Measurements from ENCODE around the gene F2.

F2 gene

DNA sequence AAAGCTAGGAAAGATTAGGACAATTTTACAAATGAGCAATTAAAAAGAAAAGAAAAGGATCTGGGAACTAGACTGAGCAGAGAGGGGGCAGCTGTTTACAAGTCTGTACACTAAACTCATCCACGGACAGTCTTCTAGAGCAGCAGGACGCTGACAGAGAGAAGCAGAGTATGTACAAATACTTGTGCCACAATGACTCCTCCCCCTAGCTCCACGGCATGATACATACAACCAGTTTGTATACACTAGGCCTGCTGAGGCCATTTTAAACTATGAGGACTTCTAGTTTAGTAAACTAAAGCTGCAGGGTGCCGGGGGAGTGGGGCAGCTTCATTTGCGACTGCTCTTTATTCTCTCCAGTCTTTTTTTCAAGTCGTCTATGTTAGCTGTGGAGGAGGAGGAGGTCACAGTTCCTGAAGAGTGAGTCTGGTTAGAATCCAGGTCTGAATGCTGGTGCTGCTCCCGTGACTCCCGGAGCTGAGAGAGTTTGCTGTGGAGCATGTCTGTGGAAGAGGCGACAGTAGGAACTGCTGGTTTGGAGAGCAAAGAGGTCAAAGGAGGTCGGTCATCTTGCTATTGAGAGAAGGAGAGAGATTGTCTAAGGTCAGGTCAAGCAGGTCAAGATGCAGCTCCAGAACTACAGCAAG, 24.8 kb downstream of the F2 start:
- DNase-seq (ENCODE audit: low read depth) = no peak

DNA sequence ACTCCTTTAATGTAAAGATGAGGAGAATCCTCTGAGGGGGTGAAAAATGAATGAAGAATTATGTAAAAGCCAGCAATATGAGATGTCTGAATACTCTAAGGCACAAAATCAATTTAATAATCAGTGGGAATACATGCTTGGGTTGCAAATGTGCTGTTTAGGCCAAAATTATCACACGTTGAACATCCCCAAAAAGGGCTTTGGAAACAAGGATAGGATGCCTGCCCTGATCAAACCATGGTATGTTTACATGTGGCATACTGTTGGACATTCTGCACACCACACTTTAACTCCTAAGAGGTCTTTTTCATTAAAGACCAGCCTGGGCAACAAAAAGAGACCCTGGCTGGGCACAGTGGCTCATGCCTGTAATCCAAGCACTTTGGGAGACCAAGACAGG, 26.3 kb downstream of the F2 start:
- no peak for DNase-seq (ENCODE audit: low read depth)

DNA sequence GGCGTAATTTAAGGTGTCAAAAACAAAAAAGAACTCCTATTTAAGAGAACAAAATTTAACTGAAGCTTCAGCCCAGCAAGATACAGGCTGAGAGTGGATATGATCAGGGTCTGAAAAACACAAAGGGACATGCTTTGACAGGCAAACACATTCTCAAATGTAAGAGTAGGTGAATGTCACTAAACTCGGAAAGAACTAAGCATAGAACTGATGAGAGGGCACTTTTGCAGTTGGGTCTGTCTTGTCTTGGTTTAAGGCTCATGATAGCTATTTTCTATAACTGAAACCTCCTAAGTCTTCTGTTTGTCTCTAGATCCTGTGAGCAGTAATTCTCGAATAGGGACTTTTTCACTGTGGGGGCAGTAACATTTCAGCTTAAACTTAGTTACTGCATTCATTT, 27.0 kb downstream of the F2 start:
- no peak for DNase-seq (ENCODE audit: low read depth)

DNA sequence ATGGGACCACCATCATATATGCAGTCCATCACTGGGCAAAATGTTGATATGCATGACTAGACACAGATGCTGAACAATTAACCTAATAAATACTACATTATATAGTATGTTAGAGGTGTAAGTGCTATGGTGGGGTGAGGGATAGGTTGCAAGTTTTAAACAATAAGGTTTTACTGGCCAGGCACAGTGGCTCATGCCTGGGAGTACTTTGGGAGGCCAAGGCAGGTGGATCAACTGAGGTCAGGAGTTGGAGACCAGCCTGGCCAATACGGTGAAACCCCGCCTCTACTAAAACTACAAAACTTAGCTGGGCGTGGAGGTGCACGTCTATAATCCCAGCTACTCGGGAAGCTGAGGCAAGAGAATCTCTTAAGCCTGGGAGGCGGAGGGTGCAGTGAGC, 28.1 kb downstream of the F2 start:
- no peak for DNase-seq (ENCODE audit: low read depth)

DNA sequence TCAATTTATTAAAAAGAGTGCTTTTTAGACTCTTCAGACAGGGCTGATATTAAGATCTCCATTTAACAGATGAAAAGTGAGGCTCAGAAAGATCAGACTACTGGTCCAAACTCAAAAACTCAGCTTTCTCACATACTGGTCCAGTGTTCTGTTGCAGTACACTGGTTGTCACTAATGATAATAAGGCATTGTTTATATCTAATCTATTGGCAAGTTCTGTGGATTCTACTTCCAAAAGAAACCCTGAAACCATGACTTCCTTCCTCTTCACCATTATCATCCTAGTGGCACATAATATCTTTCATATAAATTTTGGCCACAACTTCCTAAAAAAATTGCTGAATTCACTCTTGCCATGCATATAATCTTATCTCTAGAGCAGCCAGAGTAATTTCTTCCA, 36.9 kb downstream of the F2 start:
- no peak for DNase-seq (ENCODE audit: low read depth)

DNA sequence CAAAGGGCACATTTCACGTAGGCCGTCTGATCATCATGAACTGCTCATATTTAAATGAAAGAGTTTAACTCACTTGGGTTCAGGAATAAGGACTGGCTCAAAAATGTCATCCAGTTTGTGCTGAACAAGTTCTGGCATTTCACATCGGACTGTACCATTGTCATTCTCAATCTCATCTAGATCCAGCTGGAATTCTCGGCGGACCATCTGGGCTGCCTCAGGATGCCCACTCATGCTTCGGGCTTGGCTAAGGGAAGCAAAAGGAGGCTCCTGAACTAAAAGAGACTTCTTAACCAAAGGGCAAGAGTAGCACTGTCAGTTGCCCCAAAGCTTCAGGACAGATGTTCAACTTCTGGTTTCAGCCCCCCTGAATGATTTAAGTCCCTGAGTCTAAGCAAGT, 40.2 kb downstream of the F2 start:
- DNase-seq (ENCODE audit: low read depth) = no peak

DNA sequence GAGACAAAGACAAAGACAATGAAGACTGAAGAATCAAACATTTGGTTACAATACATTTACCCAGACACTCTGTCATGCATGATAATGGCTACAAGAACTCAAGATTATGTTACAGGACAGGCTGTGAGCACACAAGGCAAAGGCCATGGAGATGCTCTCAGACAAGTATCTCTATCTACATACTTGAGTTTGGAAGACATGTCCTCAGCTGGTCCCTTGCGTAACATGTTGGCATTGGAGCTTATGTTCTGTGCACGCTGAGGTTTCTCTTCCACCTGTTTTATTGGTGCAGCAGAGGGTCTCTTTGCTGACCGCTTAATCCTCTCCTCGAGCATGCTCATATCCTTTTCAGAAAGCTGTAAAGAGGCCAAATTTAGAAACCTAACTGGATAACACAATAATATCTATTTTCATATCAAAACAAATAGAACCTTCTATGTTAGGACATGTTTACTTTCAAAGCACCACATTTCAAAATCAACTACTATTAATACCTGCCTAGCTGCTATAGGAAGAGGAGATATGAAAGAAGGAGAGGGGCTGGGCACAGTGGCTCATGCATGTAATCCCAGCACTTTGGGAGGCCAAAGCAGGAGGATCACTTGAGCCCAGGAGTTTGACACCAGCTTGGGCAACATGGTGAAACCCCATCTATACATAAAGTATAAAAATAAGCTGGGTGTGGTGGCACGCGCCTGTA, 41.6 kb downstream of the F2 start:
- no peak for DNase-seq (ENCODE audit: low read depth)

DNA sequence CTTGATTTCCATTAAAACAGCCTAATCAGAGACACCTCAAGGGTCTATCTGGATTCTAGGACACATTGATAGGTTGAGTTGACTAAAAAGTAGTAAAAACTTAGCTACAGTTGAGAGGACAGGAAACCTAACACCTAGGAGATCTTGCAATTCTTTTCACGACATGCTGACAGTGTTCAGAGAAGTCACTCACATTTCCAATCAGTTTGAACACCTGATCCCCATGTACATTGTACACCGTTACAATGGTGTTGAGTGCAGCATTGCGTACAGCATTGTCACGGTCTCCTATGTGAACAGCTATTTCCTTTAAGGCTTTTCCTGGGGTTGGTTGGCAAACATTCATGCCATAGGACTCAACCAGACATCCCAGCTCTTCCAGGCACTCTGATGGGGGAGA, 42.8 kb downstream of the F2 start:
- no peak for DNase-seq (ENCODE audit: low read depth)

DNA sequence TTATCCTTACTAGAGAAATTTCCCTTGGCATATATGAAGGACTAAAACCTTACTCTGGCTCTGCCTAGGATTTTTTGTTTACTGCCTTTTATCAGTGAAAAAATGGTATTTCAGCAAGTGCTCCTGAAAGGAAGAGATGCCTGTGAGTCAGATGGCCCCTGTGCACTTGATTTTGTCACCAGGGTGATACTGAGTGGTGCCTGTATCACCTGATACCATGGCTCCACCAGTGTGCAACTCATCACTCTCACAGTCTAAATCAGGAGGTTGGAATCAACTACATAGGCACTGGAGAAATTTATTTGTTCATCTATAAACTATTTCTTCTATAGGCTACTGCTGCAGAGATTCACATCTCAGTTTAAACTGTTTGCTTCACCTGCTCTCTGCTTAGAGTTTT, 43.2 kb downstream of the F2 start:
- DNase-seq (ENCODE audit: low read depth) = no peak

DNA sequence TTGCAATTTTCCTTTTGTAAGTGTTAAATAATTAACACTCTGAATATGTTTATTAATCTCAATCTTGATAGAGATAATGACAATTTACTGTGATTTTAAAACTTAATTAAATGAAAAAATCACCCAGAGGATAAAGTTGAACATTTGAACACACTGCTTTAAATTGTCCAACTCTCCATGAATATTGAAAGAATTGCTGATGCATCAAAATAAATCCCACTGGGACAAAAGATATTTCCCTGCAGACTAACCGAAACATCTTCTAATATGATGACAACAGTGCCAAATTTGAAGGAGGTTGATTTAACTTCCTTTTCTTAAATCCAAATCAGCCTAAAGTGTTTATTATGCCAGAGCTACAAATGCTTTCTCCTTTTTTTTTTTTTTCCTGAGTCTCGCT, 47.6 kb downstream of the F2 start:
- DNase-seq (ENCODE audit: low read depth) = no peak

DNA sequence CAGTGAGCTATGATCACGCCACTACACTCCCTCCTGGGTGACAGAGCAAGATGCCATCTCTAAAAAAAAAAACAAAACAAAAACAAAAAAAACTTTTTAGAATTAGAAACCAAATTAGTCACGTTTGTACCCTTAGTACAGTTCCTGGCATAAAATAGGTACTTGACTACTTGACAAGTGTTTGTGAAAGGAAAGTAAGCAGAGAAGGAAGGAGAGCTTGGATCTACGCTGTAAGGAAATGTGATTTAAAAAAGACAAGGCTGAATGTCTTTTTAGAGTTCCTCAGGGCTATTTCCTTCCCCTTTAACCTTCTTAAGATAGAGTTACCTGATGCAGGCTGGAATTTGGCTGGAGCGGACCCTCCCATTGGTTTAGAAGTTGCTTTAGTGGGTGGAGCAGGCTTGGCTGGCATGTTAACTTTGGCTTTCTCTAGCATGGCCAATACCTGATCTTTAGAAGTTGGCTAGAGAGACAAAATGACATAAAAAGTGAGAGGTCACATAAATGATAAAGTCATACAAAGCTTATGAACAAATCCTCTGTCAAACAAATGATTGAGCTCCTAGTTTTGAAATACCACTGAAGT, 50.7 kb downstream of the F2 start:
- no peak for DNase-seq (ENCODE audit: low read depth)

DNA sequence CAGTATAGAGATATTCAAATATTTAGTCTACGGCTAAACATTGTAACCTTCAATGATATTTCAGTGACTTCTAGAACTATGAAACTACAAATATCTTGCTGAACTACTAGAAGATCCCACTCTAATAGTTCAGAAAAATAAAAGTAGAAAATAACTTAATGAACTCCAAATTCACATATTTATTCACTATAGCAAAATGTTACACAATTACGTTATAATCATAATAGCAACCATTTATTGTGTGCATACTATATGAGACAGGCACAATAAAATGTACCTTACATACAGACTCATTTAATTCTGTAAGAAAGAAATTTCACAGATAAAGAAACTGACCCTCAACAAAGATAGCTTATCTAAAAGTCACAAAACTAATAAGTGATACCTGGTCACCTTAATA, 57.9 kb downstream of the F2 start:
- DNase-seq (ENCODE audit: low read depth) = no peak

DNA sequence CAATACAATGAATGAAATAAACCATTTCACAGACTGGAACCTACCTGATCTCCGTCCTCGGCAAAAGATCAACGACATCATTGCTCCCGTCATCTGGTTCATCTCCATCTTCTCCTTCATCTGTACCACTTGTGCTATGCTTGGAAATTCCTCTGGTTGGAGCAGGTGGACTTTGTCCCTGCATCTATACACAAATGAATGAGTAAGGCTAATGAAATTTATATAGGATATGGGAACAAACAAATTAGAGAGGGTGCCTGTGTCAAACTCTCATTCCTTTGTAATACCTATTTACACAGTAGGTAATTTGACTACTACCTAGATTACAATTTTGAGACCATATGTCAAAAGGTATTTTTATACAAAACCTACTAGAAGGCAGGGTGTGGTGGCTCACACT, 59.4 kb downstream of the F2 start:
- no peak for DNase-seq (ENCODE audit: low read depth)
